GM19467 (cell line): ENCODE data around the gene GARIN6.
"Not testable (repeated sequence)": the region's sequence is repeated elsewhere in the genome, so short reads cannot be mapped to it uniquely, and the experiment has no call there.

Source experiments
- ATAC-seq: cut with Tn5 transposase; IDR thresholded peaks from one replicate; pipeline ENCODE4 v1.9.1; 2021; ENCODE audit warnings: mild to moderate bottlenecking, moderate library complexity; ENCODE audit not compliant: unreplicated experiment

Gene GARIN6

GRCh38 chr12:99647453-99647852 is at the start of gene GARIN6:
TSS of gene GARIN6 (plus strand) at chr12:99647753. CDS start at chr12:99648175, 422 bp downstream.
- ATAC-seq: no peak

DNA sequence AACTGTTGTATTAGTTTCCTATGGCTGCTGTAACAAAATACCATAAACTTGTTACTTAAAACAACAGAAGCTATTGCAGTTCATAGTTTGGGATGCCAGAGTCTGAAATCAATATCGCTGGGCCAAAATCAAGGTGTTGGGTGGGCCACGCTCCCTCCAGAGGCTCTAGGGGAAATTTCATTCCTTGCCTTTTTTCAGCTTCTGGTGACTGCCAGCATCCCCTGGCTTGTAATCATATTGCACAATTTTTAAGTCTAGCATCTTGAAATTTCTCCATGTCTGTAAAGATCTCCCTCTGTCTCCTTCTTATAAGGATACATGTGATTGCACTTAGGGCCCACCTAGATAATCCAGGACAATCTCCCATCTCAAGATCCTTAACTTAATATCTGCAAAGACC is 48.8 kb upstream of the GARIN6 start:
- no peak for ATAC-seq

GRCh38 chr12:99600388-99600787 is 47.2 kb upstream of the GARIN6 start:
- peak; percentile 95 for ATAC-seq

- no peak for ATAC-seq
These were observed 37.9 kb upstream of the GARIN6 start for GRCh38 chr12:99609455-99610181.

- no peak for ATAC-seq
These were observed 36.4 kb upstream of the GARIN6 start for GRCh38 chr12:99611117-99611516.

DNA sequence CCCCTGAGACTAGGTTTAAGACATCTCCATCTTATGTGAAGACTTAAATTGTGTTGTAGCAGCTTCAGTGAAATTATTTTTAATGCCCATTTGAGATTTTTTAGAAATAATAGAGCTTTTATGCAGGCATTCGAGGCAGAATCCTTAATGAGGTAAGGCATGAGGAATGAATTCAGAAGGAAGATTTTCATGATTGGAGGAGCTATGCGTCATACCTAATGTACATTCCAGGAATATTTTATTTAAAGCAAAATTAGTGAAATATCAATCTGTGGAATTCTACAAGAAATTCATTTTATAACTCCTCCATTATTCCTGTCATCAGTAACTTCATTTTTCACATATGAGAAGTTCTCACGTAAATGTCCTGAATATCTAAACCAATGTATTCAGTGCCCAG is 36.0 kb upstream of the GARIN6 start:
- ATAC-seq: no peak

- ATAC-seq: no peak
These were observed 28.9 kb upstream of the GARIN6 start for GRCh38 chr12:99618657-99619056.

DNA sequence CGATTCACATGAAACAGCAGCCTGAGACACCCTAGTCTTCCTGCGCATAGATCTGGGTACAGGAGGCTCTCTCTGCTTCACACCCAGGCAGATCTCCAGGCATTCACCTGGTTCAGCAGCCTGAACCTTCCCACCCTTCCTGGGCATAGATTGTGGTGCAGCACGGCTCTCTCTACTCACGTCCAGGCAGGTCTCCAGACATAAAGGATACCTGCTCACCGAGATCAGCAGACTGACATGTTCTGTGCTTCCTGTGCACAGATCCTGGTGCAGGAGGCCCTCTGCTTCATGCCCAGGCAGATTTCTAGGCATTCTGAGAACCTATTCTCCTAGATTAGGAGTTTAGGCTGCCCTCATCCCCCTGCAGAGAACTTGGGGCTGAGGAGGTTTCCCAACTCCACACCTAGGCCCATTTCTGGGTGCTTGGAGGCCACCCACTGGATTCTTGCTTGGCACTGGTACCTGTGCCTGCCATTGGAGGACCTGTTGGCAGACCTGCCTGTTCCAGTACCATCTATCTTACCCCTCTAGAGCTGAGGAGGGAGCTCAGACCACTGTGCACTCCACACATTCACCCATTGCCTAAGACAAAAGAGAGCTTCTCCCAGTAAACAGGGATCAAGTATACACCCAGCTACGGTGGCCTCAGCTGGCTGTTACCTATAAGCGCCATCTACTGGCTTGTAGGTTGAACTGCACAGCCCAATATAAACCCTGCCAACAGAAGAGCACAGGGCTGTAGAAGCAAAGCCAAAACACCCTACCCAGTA is 28.0 kb upstream of the GARIN6 start:
- ATAC-seq: peak; percentile 82

DNA sequence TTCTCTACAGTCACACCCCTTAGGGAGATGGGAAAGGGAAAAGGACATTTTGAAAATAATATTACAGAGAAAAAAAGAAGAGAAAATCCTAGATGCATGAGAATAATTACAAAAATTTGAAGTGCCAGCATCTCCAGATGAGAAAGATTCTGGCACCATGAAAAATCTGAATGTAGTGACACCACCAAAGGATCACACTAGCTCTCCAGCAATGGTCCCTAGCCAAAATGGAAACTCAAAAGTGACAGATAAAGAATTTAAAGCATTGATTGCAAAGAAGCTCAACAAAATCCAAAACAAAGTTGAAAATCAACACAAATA is 27.4 kb upstream of the GARIN6 start:
- ATAC-seq: no peak

DNA sequence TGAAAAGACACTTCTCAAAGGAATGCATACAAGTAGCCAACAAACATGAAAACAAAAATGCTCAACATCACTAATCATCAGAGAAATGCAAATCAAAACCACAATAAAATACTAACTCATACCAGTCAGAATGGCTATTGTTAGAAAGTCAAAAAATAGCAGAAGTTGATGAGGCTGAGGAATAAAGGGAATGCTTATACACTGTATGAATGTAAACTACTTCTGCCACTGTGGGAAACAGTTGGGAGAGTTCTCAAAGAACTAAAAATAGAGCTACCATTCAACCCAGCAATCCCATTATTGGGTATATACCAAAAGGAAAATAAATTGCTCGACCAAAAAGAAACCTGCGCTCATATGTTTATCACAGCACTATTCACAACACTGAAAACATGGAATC is 23.0 kb upstream of the GARIN6 start:
- not testable (repeated sequence) for ATAC-seq

- no peak for ATAC-seq
These were observed 20.1 kb upstream of the GARIN6 start for GRCh38 chr12:99627459-99627858.

GRCh38 chr12:99644629-99645028 is 2.9 kb upstream of the GARIN6 start:
- ATAC-seq: no peak

DNA sequence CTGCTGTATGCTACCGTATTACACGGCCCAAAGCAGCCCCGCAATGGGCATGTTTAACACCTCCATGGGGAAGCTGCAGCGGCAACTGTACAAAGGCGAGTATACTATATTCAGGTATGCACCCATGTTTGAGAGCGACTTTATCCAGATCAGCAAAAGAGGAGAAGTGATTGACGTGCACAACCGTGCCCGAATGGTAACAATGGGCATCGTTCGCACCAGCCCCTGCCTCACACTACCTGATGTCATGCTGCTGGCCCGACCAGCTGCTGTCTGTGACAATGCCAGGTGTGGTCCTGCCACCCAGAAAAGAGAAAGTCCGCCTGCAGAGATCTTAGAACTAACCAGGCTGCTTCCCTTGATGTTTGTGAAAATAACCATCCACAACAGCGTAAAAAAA is 630 bp downstream of the GARIN6 start:
- no peak for ATAC-seq

GRCh38 chr12:99649551-99649950 is 2.0 kb downstream of the GARIN6 start:
- ATAC-seq: no peak

DNA sequence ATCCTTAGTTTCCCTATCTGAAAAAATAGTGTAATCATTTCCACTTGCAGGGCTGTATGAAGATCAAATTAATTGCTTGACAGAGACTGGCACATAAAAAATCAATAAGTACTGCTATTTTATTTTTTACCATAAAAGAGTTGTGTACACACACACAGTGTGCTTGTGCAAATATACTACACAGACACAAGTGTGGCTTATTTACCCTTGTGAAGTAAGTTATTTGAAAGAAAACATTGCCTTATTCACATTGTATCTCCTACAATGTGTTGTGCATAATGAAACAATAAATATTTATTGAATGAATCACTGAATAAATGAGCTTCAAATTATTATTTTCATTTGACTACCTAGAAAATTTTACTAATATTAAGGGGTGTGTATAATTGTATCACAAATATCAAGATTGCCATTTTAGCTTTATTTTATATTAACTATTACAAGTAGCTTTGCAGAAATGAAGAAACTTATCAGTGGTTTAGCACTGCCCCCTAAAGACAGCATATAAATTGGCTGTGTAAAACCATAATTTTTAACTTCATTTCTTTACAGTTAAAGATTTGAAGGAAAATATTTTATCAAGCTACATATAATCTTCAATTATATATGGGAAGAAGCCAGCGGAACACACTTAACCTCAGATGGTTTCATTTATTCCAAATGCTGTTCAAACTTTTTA is 11.3 kb downstream of the GARIN6 start:
- ATAC-seq: no peak

DNA sequence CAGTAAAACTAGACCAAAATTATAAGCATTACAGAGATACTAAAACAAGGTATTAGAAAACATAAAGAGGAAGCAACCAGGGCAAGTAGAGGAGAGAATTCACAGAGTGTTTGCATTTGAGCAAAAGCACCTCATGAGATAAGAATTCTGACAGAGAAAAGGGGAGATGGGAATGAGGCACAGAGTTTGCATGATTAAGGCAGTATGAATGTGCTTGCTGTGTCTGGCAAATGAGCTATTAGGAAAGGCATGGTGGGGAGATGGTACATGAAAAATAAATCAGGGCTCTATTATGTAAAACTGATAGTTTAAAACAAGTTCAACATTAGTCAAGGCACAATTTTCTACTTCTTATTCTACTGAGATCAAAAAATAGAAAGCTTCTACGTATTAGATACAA is 23.1 kb downstream of the GARIN6 start:
- no peak for ATAC-seq

DNA sequence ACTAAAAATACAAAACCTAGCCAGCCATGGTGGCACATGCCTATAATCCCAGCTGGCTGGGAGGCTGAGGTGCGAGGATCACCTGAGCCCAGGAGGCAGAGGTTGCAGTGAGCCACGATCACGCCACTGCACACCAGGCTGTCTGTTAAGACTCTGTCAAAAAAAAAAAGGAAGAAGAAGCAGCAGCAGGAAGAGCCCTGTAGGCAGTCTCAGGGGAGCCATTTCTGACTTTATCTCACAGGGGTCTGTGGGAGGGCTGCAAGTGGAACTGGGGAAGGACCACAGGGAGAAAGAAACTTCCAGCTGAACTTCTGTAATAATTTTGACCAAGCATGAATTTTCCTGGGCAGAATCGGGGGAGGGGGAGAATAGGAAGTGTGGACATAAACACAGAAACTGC is 32.7 kb downstream of the GARIN6 start:
- ATAC-seq: no peak

- ATAC-seq: no peak
These were observed 38.6 kb downstream of the GARIN6 start for GRCh38 chr12:99686142-99686541.

DNA sequence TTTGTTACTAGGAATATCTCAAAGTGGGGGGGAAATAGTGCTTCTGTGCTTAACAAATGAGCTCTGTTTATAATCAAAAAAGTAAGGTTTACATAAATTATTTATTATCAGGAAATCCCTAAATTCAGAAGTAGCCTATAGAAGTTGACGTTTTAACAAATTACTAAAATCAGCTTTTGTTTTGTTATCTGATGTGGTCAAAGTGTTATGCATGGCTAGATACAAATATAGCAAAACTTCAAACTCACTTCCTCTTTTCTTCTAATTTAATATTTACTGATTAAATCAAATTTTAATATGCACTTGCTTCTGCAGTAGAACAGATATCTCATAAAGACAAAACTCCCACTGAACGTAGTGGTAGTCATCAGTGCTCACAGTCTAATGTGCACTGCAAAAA is 47.5 kb downstream of the GARIN6 start:
- no peak for ATAC-seq
